CD4-positive, alpha-beta T cell (primary cell): Measurements from ENCODE around the gene RAD51B. TPM values are rescaled to one million over a fixed set of nuclear protein-coding genes. Genes with fewer than 3 reads are reported as not detected.
A peak's percentile ranks its signal among the peaks of the same experiment; 100 is the strongest.

Source experiments
- ATAC-seq: fragments of 200-7000 bp; cut with Tn5 transposase; one replicate; pipeline ENCODE4 v1.10.0; 2022; ENCODE audit warnings: mild to moderate bottlenecking; ENCODE audit not compliant: poor library complexity
- CTCF ChIA-PET: fragments of 350-600 bp; sonication (Branson Sonifier 250); formaldehyde crosslinking; loops from one replicate; lab custom pipeline; 2021; ENCODE audit warnings: antibody characterized with exemption, inconsistent platforms; lab: Charles Lee
- POLR2A ChIA-PET: fragments of 350-600 bp; sonication (Branson Sonifier 250); formaldehyde crosslinking; loops from one replicate; lab custom pipeline; 2021; ENCODE audit warnings: antibody characterized with exemption, inconsistent platforms; lab: Charles Lee
- DNase-seq, 14 experiments: peaks; one replicate each; pipeline ENCODE4 v3.0.0-alpha.2; 2013 to 2020; ENCODE audit warnings: mixed read lengths in 2 of 14
- H3K27ac ChIP-seq, 2 donors: one replicate each; pipeline versions ENCODE4 v1.5.1 to v1.7.0; 2013; ENCODE audit warnings: low read length in 2 of 2, low read depth in 1 of 2, mild to moderate bottlenecking in 1 of 2
- H3K27me3 ChIP-seq, 2 experiments: 1 replicate in 1 of 2; 2 replicates in 1 of 2; pipeline versions ENCODE4 v1.6.1 to v1.7.0; 2013; ENCODE audit warnings: low read length in 2 of 2, control low read depth in 1 of 2, mild to moderate bottlenecking in 1 of 2, moderate library complexity in 1 of 2; ENCODE audit not compliant: insufficient read depth in 2 of 2, control insufficient read depth in 1 of 2
- H3K36me3 ChIP-seq: one replicate; pipeline ENCODE4 v1.6.1; 2013; ENCODE audit warnings: low read length, control low read depth; ENCODE audit not compliant: insufficient read depth
- H3K4me1 ChIP-seq: one replicate; pipeline ENCODE4 v1.6.1; 2013; ENCODE audit warnings: low read length, control low read depth; ENCODE audit not compliant: insufficient read depth
- H3K4me3 ChIP-seq: one replicate; pipeline ENCODE4 v1.5.1; 2013; ENCODE audit warnings: mild to moderate bottlenecking, low read length, moderate library complexity
- H3K9me3 ChIP-seq, 2 experiments: 1 replicate in 1 of 2; 2 replicates in 1 of 2; pipeline versions ENCODE4 v1.6.1 to v1.7.0; 2013; ENCODE audit warnings: low read length in 2 of 2, mild to moderate bottlenecking in 2 of 2, control low read depth in 1 of 2, moderate library complexity in 1 of 2; ENCODE audit not compliant: control insufficient read depth in 1 of 2, insufficient read depth in 1 of 2
- H3K27ac Mint-ChIP-seq: one replicate; pipeline ENCODE4 v1.8.0; 2020; ENCODE audit warnings: mixed read lengths
- H3K27me3 Mint-ChIP-seq: one replicate; pipeline ENCODE4 v1.8.0; 2021; ENCODE audit warnings: mixed read lengths
- H3K36me3 Mint-ChIP-seq: one replicate; pipeline ENCODE4 v1.8.0; 2021; ENCODE audit warnings: low read depth, mixed read lengths
- H3K4me1 Mint-ChIP-seq: one replicate; pipeline ENCODE4 v1.8.0; 2021; ENCODE audit warnings: low read depth, mixed read lengths
- H3K4me3 Mint-ChIP-seq: one replicate; pipeline ENCODE4 v1.8.0; 2020; ENCODE audit warnings: mild to moderate bottlenecking, mixed read lengths
- H3K9me3 Mint-ChIP-seq: one replicate; pipeline ENCODE4 v1.8.0; 2020; ENCODE audit warnings: mixed read lengths
- CTCF ChIP-seq: fragments of 200-600 bp; IDR thresholded peaks from one replicate; pipeline ENCODE4 v1.8.0; 2022; ENCODE audit warnings: antibody characterized with exemption, mild to moderate bottlenecking
- intact Hi-C, 2 experiments: fragments of 100-400 bp; cut with DNase I in 1 of 2; cut with micrococcal nuclease in 1 of 2; formaldehyde crosslinking; loops; one replicate each; pipeline versions ENCODE4 v1.15.1 to v1.9.0; 2023 to 2025; cut with DNase I, micrococcal nuclease
- total RNA-seq, 174 experiments: library from RNA in 2 of 174; stranded (reverse) in 2 of 174; gene quantifications; one replicate each; pipeline ENCODE4 v1.2.3 and lab custom pipeline; 2021 to 2026

The RAD51B gene
- total RNA-seq, 2 experiments from 2014 or later, result 18.4 to 20.0 TPM

- Histone ChIP-seq H3K27me3 (no peaks in the 10 kb centered on the region), H3K4me3 (no peak overlapping the region), H3K27ac (no peak overlapping the region), H3K4me1 (peaks cover 46% of the 10 kb centered on the region), H3K9me3 (no peaks in the 10 kb centered on the region), H3K36me3 (no peaks in the 10 kb centered on the region)
- Mint-ChIP-seq H3K4me1 (peaks cover 62% of the 10 kb centered on the region), H3K9me3 (no peaks in the 10 kb centered on the region), H3K36me3 (no peaks in the 10 kb centered on the region), H3K27ac (peak overlapping the region; percentile 94), H3K27me3 (no peaks in the 10 kb centered on the region), H3K4me3 (no peak overlapping the region)
- no peak for TF ChIP-seq CTCF
- intact Hi-C loops, result no loop called here
- POLR2A ChIA-PET, result no interaction called here
- DNase-seq (no peak), ATAC-seq (no peak)
- CTCF ChIA-PET, result no interaction called here
These were observed 662.4 kb downstream of the RAD51B start for GRCh38 chr14:68482018-68482417.

DNA sequence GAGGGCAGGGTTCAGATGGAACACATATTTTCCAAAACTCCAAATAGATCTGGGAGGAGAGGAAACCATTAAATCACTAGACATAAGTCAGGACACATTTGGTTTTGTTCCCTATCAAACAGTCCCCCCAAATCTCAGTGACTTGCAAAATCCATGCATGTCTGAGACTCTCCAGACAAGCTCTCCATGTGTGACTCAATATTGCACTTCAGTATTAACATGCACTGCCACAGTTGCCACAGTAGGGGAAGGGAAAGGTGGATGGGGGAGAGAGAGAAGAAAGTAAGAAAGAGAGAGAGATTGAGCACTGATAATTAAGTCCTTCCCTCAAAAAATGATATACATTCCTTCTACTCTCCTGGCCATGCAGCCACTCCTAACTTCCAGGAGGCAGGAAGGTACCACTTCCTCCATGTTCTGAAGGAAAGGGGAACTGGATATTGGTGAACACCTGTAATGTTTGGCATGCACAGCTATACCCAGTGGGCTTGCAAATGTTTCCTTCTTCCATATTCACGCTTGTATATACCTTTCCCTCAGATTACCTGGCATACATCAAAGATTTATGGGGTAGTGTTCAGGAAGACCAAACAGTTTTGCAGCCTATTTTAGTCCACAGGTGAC is 663.3 kb downstream of the RAD51B start:
- no peak for DNase-seq
- Histone ChIP-seq H3K36me3 (no peaks in the 10 kb centered on the region), H3K4me1 (peaks cover 42% of the 10 kb centered on the region), H3K4me3 (no peak overlapping the region), H3K27ac (peak overlapping the region in 1 of 2 donors; percentile 34), H3K27me3 (no peaks in the 10 kb centered on the region), H3K9me3 (no peaks in the 10 kb centered on the region)
- no peak for TF ChIP-seq CTCF
- ChIA-PET POLR2A (interaction anchor here (0.8 to 3.6 kb wide), 9 partner anchors 12 to 333 kb away, joined by 3 to 52 read pairs (median 7); partner anchors contain the start of gene ZFP36L1), CTCF (interaction anchor here (1.3 to 1.5 kb wide), 2 partner anchors 25 to 306 kb away, joined by 3 to 9 read pairs; no protein-coding TSS in a partner anchor)
- H3K27ac Mint-ChIP-seq, result peak overlapping the region; percentile 94
- peak overlapping the region; percentile 35 for H3K4me3 Mint-ChIP-seq
- no peaks in the 10 kb centered on the region for H3K27me3 Mint-ChIP-seq
- ATAC-seq, result no peak
- H3K9me3 Mint-ChIP-seq, result no peaks in the 10 kb centered on the region
- intact Hi-C loops, result no loop called here
- H3K4me1 Mint-ChIP-seq, result peaks cover 69% of the 10 kb centered on the region
- no peaks in the 10 kb centered on the region for H3K36me3 Mint-ChIP-seq

DNA sequence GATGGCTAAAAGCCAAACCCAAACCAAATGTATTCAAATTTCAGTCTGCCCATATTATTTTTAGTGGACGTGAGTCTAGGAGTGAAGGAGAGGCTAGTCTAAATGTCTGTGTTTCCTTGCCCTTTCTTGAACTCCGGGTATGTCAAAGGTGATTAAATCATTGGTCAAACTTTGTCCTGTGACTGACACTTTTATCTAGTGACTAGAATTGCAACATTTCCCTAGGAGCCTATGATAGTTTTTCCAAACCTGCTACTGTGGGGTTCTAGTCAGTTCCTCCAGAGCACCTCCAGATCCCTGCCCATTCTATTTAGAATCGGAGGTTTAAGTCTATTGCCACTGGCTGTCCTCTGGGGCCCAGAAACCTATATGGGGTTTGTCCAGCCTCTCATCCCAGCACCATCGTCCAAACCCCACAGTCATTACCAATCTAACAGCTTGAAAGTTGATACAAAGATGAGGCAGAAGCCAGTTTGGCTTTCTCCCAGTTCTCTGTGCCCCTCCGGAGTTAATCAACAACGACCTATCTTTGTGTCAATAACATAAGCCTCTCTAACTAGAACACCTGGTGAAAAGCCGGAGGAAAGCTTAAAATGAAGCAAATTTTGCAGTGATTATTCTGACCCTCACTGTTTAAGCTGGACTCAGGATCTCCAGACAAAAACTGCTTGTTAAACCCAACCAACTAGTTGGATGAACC is 666.6 kb downstream of the RAD51B start:
- no peaks in the 10 kb centered on the region for H3K27me3 Mint-ChIP-seq

More for the DNA sequence above, 666.6 kb downstream of the RAD51B start:
- TF ChIP-seq CTCF, result no peak
- Histone ChIP-seq H3K27ac (no peak overlapping the region), H3K4me1 (peaks cover 42% of the 10 kb centered on the region), H3K36me3 (no peaks in the 10 kb centered on the region), H3K27me3 (no peaks in the 10 kb centered on the region), H3K9me3 (no peaks in the 10 kb centered on the region), H3K4me3 (no peak overlapping the region)
- intact Hi-C loops, result no loop called here
- ChIA-PET CTCF (no interaction called here), POLR2A (interaction anchor here (0.7 to 3.6 kb wide), 3 partner anchors 9 to 124 kb away, joined by 3 to 52 read pairs (median 3); no protein-coding TSS in a partner anchor)
- DNase-seq (no peak), ATAC-seq (no peak)
- Mint-ChIP-seq H3K27ac (peak overlapping the region; percentile 94), H3K4me3 (no peak overlapping the region), H3K36me3 (no peaks in the 10 kb centered on the region), H3K4me1 (peaks cover 72% of the 10 kb centered on the region), H3K9me3 (no peaks in the 10 kb centered on the region)
